ENCODE data around the gene OGFOD2.
"Not testable (repeated sequence)": the region's sequence is repeated elsewhere in the genome, so short reads cannot be mapped to it uniquely, and the experiment has no call there.

OGFOD2 gene

DNA sequence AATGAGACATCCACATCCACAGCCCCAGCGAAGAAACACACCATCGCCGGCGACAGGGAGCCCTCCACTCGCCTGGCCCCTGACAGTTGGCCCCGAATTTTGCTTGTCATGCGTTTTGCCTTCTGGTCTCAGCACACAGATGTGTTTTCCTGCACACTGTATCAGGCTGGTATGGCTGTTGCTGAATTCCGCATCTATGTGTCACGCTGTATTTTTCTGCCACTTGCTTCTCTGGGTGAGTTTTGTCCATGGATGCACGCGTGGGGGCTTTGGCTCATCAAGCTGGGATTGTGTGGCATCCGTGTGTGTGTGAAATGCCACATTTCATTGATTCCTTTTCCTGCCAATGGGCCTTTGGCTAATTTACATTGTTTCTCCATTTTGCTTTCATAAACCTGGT lies 31.9 kb downstream of the OGFOD2 start:
- no peak for DNase-seq

DNA sequence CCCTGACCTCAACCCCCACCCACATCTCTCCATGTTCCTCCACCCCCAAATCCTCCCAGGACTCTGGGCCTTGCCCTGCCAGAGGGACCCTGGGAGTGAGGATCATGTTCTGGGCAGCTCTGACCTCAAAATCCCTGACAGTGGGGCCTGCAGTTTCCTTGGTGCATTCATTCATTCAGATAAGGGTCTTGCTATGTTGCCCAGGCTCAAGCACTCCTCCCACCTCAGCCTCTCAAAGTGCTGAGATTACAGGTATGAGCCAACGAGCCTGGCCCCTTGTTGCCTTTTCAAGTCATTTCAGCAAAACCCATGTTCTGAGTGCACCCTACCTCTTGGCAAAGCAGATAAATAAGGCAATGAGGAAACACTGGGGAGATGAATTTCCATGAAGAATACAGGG lies 35.1 kb downstream of the OGFOD2 start:
- DNase-seq = no peak

DNA sequence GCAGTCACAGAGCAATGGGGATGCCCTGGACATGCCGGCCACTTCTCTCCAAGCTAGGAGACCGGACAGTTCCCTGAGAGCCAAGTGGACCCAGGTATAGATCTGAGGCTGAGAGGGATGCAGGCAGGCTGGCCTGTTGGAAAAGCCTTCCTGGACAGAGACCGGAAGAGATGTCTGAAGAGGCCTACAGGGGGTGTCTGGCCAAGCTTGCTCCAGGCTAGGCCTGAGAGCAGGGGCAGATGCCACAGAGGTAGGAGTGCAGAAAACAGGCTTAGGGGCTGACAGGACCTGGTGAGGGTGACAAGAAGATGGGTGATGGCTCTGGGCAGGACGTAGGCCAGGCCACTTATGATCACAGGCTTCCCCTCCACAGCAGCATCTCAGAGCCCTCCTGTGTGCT lies 35.6 kb downstream of the OGFOD2 start:
- no peak for DNase-seq

DNA sequence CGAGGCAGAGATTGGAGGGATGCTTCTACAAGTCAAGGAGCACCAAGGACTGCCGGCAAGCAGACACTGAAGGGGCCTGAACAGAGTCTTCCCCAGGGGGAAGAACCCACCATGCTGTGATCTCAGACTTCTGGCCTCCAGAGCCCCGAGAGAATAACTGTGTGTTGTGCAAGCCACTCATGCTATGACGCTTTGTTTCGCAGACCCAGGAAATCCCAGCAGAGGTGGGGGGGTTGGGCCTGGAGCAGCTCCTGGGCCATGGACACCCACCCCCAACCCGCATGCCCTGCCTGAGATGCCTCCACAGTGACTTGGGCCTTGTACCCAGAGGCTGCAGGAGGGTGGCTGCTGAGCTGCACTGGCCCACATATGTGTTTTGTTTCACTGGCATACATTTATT lies 36.7 kb downstream of the OGFOD2 start:
- no peak for DNase-seq

DNA sequence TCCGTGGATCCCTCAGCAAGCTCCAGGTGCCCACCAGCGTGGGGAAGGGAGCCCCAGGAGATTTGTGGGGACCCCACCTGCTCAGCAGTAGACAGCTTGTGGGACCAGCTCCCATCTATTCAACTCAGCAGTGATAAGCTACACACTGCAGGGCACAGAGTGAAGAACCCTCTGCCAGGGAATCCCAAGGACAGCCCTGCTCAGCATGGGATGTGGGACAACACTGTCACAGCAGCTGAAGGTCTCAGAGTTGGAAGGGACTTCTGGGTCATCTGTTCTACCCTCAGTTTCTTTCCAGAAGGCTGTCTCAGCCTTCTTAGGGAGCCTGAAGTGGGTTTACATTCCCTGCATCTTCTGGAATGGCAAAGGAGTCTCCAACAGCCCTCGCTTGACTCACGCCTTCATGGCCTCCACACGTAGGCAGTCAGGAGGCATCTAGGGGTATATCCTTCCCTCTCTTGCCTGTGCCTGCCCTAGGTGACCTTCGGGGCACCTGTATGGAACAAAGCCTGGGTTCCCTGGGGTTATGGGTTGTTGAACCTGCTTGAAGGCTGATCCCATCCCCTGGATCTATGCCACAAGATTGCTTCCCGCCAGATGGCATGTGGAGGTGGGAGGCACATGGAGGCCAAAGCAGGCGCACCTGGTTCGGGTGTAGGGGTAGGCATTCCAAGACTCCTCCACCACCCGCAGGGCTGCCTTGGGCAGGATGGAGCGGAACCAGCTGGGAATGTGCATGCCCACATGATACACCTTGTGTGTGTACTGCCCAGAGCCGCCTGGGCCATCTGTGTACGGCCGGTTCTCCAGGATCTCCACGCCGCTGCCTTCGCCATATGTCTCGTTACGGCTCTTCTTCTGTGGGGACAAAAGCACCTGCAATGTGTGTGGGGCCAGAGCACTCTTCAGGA lies 38.4 kb downstream of the OGFOD2 start:
- DNase-seq = no peak

DNA sequence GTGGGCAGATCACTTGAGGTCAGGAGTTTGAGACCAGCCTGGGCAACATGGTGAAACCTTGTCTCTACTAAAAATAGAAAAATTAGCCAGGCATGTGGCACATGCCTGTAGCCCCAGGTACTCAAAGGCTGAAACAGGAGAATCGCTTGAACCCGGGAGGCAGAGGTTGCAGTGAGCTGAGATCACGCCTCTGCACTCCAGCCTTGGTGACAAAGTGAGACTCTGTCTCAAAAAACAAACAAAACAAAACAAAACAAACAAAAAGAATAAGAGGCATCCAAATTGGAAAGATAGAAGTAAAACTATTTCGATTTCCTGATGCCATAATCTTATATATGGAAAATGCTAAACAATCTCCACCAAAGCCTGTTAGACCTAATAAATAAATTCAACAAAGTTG lies 39.4 kb downstream of the OGFOD2 start:
- DNase-seq = not testable (repeated sequence)

DNA sequence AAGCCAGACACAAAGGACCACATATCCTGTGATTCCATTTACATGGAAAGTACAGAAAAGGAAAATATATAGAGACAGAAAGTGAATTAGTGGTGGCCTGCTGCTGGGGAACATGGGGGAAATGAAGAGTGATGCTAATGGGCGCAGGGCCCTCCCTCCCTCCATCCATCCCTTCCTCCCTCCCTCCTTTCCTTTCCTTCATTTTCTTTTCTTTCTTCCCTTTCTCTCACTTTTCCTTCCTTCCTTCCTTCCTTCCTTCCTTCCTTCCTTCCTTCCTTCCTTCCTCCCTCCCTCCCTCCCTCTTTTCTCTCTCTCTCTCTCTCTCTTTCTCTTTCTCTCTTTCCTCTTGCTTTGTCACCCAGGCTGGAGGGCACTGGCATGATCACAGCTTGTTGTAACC lies 42.7 kb downstream of the OGFOD2 start:
- no peak for DNase-seq

DNA sequence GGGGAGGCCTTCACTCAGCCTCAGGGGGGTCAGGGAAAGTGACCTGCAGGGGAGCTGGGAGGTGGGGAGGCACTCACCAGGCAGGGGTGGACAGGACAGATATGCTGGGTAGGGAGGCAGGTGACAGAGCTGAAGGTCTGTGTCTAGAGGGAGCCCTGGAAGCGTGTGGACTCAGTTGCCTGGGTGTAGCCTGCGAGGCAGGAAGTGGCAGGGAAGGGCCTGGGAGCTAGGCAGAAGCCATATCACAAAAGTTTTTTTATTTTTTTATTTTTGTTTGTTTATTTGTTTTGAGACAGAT lies 44.7 kb downstream of the OGFOD2 start:
- no peak for DNase-seq

DNA sequence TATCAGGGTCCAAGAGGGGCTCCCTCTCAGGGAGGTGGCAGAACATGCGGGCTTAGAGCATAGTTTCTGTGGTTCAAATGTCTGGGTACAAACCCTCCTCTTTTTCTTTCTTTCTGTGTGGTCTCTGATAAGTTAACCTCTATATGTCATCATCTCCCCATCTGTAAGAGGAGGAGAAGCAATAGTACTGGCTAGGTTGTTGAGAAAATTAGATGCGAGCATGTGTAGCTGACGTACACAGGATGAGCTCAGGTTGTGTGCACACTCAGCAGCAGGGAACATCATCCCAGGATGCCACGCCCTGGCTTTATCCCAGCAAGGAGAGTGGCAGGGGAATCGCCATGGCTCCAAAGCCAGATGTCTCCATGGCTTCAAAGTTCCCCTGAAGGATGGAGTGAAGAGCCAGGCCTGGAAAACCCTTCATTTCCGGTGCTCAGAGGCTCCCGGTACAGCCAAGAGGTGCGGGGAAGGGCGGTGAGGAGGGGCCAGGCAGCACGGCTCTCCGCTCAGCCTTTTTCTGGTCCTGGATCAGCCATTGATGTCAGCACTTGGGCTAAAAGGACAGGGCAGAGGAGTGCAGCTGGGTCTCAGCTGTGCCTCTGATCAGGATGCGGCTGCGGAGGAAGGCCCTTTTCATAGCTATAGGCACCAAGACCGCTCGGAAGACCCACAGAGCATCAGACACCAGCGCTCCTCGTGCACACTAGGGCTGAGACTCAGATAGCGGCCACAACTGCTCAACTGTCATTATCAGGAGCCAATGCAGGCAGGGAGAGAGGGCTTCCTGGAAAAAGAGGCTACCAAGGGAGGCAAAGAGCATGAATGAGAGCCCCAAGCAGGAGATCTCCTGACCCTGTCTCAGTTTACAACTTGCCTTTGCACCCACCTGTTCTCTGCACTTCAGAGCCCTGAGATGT lies 46.9 kb downstream of the OGFOD2 start:
- DNase-seq = no peak

DNA sequence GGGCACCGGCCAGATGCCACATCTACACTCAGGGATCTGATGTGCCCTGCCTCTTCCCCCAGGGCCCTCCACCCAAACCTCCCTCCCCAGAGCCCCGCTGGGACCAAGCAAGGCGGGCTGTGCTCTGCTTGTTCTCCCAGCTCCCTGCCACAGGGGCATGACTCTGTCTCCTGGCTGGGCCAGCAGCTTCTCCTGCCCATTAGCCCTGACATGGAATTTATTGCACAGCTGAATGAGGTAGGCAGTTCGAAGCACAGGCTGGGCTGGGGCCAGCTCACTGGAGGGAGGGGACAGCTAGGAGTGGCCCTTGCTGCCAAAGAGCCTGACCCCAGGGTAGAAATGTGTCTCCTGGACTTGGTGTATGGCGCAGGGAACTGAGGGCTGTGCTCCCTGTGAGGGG lies 47.8 kb downstream of the OGFOD2 start:
- no peak for DNase-seq

DNA sequence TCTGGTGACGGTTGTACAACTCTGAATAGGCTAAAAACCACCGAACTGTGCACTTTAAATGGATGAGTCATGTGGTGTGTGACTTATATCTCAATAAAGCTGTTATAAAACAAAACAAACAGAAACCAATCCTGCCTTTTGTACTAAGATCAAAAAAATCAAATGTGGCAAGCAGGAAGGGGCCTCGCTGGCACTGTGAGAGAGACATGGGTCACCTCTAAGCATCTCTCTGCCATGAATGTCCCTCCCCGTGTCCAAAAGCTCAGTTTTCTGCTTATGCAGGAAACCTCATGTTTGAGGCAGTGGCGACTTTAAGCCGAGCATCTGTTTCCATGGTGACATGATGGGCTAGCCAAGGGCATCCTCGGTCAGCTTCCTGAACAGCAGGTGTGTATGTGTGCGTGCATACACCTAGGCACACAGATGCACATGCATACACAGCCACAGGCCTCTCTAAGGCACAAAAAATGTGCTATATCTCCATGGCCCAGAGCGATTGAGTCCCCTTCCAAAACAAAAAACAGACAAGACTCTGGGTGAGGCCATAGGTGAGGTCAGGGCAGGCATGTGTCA lies 49.9 kb downstream of the OGFOD2 start:
- no peak for DNase-seq

DNA sequence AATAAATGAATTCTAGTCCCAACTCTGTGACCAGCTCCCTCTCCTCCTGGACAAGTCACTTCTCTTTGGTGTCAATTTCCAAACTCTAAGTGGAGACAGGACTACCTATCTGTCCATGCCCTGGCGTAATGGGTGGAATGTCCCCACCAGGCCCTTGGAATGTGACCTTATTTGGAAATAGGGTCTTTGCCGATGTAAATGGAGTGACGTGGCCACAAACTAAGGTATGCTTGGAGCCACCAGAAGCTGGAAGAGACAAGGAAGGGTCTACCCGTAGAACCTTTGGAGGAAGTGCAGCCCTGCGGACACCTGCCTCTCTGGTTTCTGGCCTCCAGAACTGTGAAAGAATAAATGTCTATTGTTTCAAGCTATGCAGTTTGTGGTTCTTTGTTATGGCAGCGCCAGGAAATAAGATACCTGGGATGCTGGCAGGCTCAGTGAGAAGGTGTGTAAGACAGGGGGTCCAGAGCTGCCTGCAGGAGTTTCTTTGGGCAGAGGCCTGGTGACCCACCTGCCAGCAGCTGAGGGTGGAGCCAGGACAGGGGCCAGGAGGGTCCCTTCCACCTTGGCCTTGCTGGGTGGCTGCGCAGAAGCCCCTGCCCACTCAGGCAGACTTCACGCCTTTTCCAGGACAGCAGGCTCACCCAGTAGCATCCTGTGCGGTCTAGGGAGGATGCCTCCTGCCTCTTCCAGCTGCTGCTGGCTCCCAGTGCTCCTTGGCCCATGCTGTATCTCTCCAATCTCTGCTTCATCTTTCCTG lies 51.2 kb downstream of the OGFOD2 start:
- peak; percentile 58 for DNase-seq

DNA sequence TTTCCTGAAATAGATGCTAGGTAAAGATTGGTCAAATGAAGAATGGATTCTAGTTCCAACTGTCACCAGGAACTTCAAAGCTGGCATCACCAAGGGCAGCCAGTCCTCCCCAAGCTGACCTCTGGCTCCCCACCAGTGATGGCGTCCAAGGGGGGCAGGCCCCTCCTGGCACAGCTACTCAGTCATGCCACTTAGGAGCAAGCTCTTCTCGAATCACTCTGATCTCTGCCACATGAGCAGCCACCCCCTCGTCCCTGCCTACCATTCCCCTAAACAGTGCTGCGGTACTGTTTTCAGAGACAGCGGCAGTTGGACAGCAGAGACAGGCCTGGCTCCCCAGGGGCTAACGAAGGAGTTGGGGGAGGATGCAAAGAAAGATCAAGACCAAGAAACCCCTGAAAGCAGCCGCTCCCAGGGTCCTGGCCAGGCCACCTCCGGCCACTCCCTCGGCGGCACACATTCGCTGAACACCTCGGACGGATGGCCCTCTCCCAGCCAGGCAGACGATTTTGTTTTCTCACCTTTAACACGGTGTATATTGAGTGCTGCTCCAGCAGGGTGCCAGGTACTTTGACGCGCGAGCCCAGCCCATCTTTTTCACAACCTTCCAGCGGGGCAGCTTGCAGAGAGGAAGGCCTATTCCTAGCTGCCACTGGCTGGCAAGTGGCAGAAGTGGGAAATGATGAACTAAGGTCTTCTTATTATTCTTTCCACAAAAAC lies 52.8 kb downstream of the OGFOD2 start:
- DNase-seq = peak; percentile 54

DNA sequence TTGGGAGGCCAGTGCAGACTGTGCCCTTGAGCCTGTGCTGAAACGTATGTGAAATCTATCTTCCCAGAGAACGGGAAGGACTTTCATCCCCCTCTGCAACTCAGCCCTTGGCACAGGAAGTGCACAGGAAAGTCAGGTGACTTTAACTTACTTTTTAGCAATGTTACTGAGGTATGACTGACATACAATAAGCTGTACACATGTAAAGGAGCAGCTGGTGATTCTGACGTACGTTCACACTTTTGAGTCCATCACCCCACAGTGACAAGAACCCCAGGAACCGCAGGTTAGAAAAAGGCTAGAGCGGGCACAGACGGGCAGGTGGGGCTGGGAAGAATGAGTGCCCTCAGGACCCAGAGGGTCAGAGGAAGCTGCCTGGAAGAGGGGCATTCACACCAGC lies 53.4 kb downstream of the OGFOD2 start:
- peak; percentile 51 for DNase-seq

DNA sequence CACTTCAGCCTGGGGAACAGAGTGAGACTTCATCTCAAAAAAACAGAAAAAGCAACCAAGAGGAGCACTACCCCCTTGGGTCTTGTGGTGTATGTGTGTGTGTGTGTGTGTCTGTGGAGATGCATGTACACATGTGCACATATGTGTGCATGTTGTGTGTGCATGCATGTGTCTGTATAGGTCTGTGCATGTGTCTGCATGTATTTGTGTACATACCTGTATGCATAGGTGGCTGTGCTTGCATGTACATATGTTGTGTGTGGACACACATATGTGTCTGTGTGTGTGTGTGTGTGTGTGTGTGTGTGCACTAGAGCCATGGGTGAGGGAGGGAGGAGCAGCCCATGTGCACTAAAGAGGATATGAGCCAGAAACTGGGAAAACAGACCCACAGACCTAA lies 54.5 kb downstream of the OGFOD2 start:
- DNase-seq = peak; percentile 43
